PC-9 (cell line): Measurements from ENCODE around the gene TMEM117.

Experiments used
- EZH2 ChIP-seq: fragments of 200-600 bp; sonication (generic); IDR thresholded peaks from 2 replicates; pipeline ENCODE4 v1.8.0; 2017; ENCODE audit warnings: antibody characterized with exemption, low read depth
- TF ChIP-seq, protein P1 (sequence below): fragments of 200-600 bp; sonication (generic); conservative IDR thresholded peaks from 2 replicates; pipeline ENCODE4 v1.6.1; 2017; ENCODE audit warnings: mixed run types, antibody characterized with exemption, mild to moderate bottlenecking, moderate library complexity

- TF ChIP-seq, protein P1, sequence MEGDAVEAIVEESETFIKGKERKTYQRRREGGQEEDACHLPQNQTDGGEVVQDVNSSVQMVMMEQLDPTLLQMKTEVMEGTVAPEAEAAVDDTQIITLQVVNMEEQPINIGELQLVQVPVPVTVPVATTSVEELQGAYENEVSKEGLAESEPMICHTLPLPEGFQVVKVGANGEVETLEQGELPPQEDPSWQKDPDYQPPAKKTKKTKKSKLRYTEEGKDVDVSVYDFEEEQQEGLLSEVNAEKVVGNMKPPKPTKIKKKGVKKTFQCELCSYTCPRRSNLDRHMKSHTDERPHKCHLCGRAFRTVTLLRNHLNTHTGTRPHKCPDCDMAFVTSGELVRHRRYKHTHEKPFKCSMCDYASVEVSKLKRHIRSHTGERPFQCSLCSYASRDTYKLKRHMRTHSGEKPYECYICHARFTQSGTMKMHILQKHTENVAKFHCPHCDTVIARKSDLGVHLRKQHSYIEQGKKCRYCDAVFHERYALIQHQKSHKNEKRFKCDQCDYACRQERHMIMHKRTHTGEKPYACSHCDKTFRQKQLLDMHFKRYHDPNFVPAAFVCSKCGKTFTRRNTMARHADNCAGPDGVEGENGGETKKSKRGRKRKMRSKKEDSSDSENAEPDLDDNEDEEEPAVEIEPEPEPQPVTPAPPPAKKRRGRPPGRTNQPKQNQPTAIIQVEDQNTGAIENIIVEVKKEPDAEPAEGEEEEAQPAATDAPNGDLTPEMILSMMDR = no peak
- TF ChIP-seq EZH2 = no peak
Observed at GRCh38 chr12:43858991-43859390, 23.1 kb downstream of the TMEM117 start.
